Spleen (tissue), 7 donors: ENCODE measurements around the gene SRGAP1.

Experiments used
- CTCF ChIP-seq, 11 experiments: fragments of 200-600 bp in 7 of 11; fragments of 450-650 bp in 4 of 11; sonication (generic) in 4 of 11; IDR thresholded peaks in 8 of 11; conservative IDR thresholded peaks in 3 of 11; 1 replicate in 7 of 11; 2 replicates in 4 of 11; pipeline versions ENCODE4 v1.4.0 to v1.8.0; 2016 to 2021; ENCODE audit warnings: antibody characterized with exemption in 11 of 11, inconsistent platforms in 4 of 11, mild to moderate bottlenecking in 1 of 11
- POLR2AphosphoS5 ChIP-seq, 3 donors: sonication (generic); formaldehyde crosslinking; IDR thresholded peaks; one replicate each; pipeline ENCODE4 v1.5.1; 2017; ENCODE audit warnings: antibody characterized with exemption in 3 of 3
- donor health status: DM: no; HTN: no; CAD: no; lungs with moderate emphysema.
- donor health status: DM: no; HTN: no; CAD: no.
- donor health status: DM: no; HTN: no; CAD: no.

- TF ChIP-seq POLR2AphosphoS5 (IDR thresholded peaks at IDR 0.05) (no peak), CTCF (IDR thresholded peaks at IDR 0.05 in 8 of 11, conservative IDR thresholded peaks at IDR 0.05 in 3 of 11) (no peak)
Observed at GRCh38 chr12:63906876-63907275, 62.4 kb downstream of the SRGAP1 start.
